ENCODE measurements around the gene KIN. TPM values are rescaled to one million over a fixed set of nuclear protein-coding genes. Genes with fewer than 3 reads are reported as not detected.
"Not testable (repeated sequence)": the region's sequence is repeated elsewhere in the genome, so short reads cannot be mapped to it uniquely, and the experiment has no call there.

Gene KIN
- total RNA-seq, 2 donors from 2014 or later = 10.5 to 11.0 TPM

DNA sequence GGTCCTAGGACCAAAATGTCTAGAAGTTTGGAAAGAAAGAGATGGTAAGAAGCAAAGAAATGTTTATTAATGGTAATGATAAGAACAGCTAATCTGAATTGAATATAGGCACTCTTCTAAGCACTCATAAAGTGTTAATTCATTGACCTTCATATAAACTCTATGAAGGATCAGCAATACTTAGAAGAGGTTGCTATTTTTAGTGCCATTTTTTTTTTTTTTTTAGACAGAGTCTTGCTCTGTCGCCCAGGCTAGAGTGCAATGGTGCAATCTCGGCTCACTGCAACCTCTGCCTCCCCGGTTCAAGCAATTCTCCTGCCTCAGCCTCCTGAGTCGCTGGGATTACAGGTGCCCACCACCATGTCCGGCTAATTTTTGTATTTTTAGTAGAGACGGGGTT, 5.6 kb downstream of the KIN start:
- Mint-ChIP-seq H3K4me1 (peaks cover 10% of the 10 kb centered on the region), H3K36me3 (ENCODE audit: low read depth) (peaks cover 49% of the 10 kb centered on the region)
- not testable (repeated sequence) for H3K4me3 Mint-ChIP-seq; H3K27me3 Mint-ChIP-seq; ATAC-seq (replicated peaks); H3K27ac Mint-ChIP-seq; H3K9me3 Mint-ChIP-seq

DNA sequence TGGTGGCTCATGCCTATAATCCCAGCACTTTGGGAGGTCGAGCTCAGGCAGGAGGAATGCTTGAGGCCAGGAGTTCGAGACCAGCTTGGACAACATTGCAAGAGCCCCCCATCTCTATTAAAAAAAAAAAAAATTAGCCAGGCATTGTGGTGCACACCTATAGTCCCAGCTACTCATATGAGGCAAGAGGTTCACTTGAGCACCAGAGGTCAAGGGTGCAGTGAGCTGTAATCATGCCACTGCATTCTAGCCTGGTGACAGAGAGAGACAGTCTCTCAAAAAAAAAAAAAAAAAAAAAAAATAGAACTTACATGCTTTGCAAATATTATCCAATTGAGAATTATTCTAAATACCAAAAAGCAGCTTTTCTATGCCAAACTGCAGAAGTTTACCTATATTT, 11.0 kb downstream of the KIN start:
- Mint-ChIP-seq H3K27me3 (no peaks in the 10 kb centered on the region), H3K27ac (no peak overlapping the region), H3K4me3 (no peak overlapping the region), H3K4me1 (peaks cover 6% of the 10 kb centered on the region), H3K9me3 (no peaks in the 10 kb centered on the region), H3K36me3 (ENCODE audit: low read depth) (peaks cover 94% of the 10 kb centered on the region)
- no peak for ATAC-seq (replicated peaks)

DNA sequence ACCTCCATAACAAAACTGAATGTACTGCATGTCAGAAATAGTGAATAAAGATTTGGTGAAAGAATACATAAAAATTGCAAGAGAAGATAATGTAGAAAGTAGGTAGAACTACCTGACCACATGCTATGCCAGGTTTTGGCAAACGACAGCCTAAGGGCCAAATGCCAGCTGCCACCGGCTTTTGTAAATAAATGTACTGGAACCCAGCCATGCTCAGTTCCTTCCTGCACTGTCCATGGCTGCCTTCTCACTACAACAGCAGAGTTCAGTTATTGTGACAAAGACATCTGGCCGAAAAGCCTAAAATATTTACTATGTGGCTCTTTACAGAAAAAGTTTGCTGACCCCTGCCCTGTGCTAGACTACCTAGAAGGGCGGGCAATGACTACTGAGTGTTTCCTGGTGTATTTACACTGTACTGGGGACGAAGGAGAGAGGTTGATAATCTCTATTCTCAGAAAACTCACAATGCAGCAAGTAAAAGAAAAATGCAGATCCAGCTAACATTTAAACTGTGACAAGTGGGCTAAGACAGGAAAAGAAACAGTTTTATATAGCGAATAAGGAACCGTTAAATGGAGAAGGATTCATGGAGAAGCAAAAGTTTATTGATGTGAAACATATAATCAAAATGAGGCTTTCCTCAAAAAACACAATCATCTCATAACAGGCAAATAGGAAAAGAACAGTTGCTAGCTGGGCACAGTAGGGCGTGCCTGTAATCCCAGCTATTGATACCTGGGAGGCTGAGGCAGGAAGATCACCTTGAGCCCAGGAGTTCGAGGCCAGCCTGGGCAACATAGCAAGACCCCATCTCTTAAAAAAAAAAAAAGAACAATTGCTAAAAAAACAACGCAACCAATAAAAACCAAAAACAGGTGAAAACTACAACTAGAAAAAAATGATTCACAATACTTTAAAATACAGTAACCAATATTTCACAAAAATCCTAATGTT, 13.7 kb downstream of the KIN start:
- ATAC-seq (replicated peaks) = no peak
- Mint-ChIP-seq H3K27me3 (no peaks in the 10 kb centered on the region), H3K36me3 (ENCODE audit: low read depth) (peaks cover 97% of the 10 kb centered on the region), H3K9me3 (no peaks in the 10 kb centered on the region), H3K4me1 (no peaks in the 10 kb centered on the region), H3K27ac (no peak overlapping the region), H3K4me3 (no peak overlapping the region)

DNA sequence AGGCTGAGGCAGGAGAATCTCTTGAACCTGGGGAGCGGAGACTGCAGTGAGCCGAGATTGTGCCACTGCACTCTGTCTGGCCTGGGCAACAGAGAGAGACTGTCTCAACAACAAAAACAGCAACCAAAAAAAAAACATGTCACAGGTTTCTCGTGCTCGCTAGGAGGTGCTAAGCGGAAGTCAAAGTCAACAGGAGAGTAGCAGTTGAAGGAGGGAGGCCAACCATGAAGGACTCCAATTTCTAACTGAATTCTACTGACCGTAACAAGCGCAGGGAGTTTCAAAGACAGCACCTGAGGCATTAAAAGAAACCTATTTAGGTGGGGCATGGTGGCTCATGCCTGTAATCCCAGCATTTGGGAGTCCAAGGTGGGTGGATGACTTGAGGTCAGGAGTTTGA, 19.4 kb downstream of the KIN start:
- no peak overlapping the region for H3K27ac Mint-ChIP-seq

DNA sequence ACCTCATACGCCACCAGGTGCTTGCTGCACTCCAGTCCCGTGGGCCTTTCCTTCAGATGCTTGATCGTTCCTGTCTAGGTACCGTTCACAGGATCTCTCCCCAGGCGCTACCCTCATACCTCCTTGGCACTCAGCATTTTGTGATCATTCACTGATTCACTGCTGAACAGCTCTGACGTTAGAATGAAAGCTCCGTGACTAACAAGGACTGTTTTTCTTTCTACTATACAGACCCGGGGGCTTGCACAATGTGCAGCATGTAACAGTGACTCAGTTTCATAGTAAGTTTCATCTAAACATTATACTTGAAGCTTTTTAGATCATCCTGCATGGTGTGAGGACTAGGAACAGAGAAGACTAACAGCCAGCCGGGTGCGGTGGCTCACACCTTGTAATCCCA, 20.6 kb downstream of the KIN start:
- Mint-ChIP-seq H3K36me3 (ENCODE audit: low read depth) (peaks cover 99% of the 10 kb centered on the region), H3K4me3 (no peak overlapping the region), H3K9me3 (no peaks in the 10 kb centered on the region), H3K4me1 (no peaks in the 10 kb centered on the region), H3K27me3 (no peaks in the 10 kb centered on the region), H3K27ac (no peak overlapping the region)
- no peak for ATAC-seq (replicated peaks)

More for the DNA sequence above, 19.4 kb downstream of the KIN start:
- Mint-ChIP-seq H3K4me3 (no peak overlapping the region), H3K4me1 (no peaks in the 10 kb centered on the region), H3K36me3 (ENCODE audit: low read depth) (peaks cover 99% of the 10 kb centered on the region), H3K9me3 (no peaks in the 10 kb centered on the region), H3K27me3 (no peaks in the 10 kb centered on the region)
- ATAC-seq (replicated peaks) = no peak

DNA sequence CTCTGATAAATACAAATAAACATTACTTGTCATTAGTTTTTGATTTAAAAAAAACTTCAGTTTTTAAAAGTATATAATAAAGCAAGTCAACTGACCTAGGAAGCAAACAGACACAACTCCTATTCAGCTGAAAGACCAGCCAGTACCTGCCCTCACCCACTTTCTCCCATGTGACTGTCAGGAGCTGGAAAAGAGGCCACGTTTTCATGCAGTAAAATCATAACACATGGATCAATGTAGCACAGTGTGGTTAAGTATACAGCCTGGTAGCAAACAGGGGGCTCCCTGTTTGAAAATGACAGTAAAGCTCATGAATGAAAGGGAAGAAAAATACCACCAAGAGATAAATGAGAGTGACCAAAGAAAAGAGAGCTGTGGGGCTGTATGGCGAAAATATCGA, 21.6 kb downstream of the KIN start:
- H3K9me3 Mint-ChIP-seq = no peaks in the 10 kb centered on the region
- H3K36me3 Mint-ChIP-seq (ENCODE audit: low read depth) = peaks cover 100% of the 10 kb centered on the region
- no peak for ATAC-seq (replicated peaks)
- H3K27me3 Mint-ChIP-seq = no peaks in the 10 kb centered on the region
- no peak overlapping the region for H3K27ac Mint-ChIP-seq
- no peaks in the 10 kb centered on the region for H3K4me1 Mint-ChIP-seq
- H3K4me3 Mint-ChIP-seq = no peak overlapping the region

DNA sequence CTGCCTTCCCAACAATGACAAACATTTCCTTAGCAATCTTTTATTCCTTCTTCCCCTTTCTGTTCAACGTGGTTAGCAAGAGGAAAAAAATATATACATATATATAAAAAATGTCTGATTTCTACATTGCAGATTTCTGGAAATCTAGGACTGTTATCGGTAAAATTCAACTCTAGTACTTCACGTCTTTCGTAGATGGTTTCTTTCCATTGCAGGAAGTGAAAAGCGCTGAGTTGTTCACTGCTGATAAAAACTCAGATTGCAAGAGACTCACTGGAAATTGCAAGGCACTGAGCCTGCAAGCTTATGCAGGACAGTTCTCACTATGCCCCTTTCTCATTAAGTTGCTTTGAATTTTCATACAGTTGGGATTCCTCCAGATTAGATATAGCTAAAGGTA, 23.9 kb downstream of the KIN start:
- Mint-ChIP-seq H3K27ac (no peak overlapping the region), H3K36me3 (ENCODE audit: low read depth) (peaks cover 100% of the 10 kb centered on the region), H3K4me3 (no peak overlapping the region), H3K4me1 (no peaks in the 10 kb centered on the region), H3K27me3 (no peaks in the 10 kb centered on the region), H3K9me3 (no peaks in the 10 kb centered on the region)
- no peak for ATAC-seq (replicated peaks)

DNA sequence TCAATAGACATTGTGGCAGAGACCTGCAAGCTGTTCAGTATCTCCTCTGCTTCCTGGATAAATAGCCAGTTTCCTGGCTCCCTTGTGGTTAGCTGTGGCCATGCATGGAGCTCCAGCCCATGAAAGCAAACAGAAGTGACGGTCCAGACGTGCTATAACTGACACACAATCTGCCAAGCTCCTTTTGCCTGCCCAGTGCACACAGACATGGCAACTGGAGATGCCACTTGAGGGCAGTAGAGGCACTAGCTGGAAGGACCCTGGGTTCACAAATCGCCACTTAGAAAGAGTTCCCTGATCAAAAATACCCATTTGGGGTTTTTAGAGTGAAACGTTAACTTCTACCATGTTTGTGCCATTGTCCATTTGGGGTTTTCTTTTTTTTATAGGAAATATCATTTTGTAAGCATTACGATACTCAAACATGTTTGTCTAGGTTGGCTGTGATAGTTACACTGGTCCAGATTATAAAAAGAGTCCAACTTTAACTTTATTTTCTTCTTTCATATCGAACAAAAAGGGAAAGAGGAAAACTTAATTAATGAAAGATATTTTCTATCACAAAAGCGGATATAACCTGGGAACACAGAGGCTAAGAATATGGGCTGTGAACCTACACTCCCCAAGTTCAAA, 31.3 kb downstream of the KIN start:
- peak; percentile 29 for ATAC-seq (replicated peaks)
- no peaks in the 10 kb centered on the region for H3K9me3 Mint-ChIP-seq
- no peaks in the 10 kb centered on the region for H3K4me1 Mint-ChIP-seq
- no peak overlapping the region for H3K27ac Mint-ChIP-seq
- no peaks in the 10 kb centered on the region for H3K27me3 Mint-ChIP-seq
- no peak overlapping the region for H3K4me3 Mint-ChIP-seq
- peaks cover 99% of the 10 kb centered on the region for H3K36me3 Mint-ChIP-seq (ENCODE audit: low read depth)

DNA sequence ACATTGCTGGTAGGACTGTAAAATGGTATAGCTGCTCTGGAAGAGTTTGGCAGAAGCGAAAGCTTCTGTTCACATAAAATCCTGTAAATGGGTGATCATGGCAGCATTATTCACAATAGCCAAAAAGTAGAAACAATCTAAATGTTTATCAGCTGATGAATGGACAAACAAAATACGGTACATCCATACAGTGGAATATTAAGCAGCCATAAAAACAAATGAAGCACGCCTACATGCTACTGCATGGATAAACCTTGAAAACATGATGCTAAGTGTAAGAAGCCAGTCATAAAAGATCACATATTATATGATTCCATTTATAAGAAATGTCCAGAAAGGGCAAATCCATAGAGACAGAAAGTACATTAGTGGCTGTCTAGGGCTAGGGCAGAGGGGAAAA, 32.7 kb downstream of the KIN start:
- Mint-ChIP-seq H3K4me1 (no peaks in the 10 kb centered on the region), H3K9me3 (no peaks in the 10 kb centered on the region), H3K27me3 (no peaks in the 10 kb centered on the region), H3K27ac (no peak overlapping the region), H3K36me3 (ENCODE audit: low read depth) (peaks cover 87% of the 10 kb centered on the region), H3K4me3 (no peak overlapping the region)
- no peak for ATAC-seq (replicated peaks)

DNA sequence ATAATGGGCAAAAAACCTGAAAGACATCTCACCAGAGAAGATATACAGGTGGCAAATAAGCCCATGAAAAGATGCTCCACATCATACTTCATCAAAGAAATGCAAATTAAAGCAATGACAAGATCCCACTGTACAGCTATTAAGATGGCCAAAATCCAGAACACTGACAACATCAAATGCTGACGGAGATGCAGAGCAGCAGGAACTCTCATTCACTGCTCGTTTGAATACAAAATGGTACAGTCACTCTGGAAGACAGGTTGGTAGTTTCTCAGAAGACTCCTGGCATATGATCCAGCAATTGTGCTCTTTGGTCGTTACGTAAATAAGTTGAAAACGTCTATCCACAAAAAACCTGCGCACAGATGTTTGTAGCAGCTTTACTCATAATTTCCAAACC, 35.5 kb downstream of the KIN start:
- no peaks in the 10 kb centered on the region for H3K9me3 Mint-ChIP-seq
- H3K4me1 Mint-ChIP-seq = no peaks in the 10 kb centered on the region
- no peaks in the 10 kb centered on the region for H3K27me3 Mint-ChIP-seq
- no peak for ATAC-seq (replicated peaks)
- H3K27ac Mint-ChIP-seq = no peak overlapping the region
- H3K4me3 Mint-ChIP-seq = no peak overlapping the region
- peaks cover 62% of the 10 kb centered on the region for H3K36me3 Mint-ChIP-seq (ENCODE audit: low read depth)

DNA sequence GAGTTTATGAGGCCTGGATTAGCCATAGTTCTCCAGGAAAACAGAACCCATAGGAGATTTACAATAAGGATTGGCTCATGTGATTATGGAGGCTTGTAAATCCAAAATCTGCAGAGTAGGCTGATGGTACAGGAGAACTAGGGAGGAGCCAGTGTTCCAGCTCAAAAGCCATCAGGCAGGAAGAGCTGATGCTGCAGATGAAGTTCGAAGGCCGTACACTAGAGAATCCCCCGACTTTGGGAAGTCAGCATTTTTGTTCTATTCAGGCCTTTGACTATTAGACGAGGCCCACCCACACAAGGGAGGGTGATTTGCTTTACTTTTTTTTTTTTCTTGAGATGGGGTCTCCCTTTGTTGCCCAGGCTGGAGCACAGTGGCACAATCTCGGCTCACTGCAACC, 37.6 kb downstream of the KIN start:
- Mint-ChIP-seq H3K36me3 (ENCODE audit: low read depth) (peaks cover 42% of the 10 kb centered on the region), H3K4me1 (no peaks in the 10 kb centered on the region), H3K4me3 (no peak overlapping the region), H3K27ac (no peak overlapping the region), H3K27me3 (no peaks in the 10 kb centered on the region), H3K9me3 (no peaks in the 10 kb centered on the region)
- ATAC-seq (replicated peaks) = no peak

DNA sequence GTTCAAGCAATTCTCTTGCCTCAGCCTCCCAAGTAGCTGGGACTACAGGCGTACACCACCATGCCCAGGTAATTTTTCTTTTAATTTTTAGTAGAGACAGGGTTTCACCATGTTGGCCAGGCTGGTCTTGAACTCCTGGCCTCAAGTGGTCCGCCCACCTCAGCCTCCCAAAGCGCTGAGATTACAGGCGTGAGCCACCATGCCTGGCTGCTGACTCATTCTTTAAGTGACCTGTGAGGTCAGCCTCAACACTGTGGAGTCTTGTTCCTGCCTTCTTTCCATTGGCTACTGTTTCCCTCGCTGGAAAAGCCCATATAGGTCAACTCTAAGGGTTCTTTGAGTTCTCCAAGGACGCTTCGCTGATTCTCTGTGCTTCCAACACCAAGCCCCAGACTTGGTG, 39.2 kb downstream of the KIN start:
- H3K36me3 Mint-ChIP-seq (ENCODE audit: low read depth) = peaks cover 26% of the 10 kb centered on the region
- not testable (repeated sequence) for ATAC-seq (replicated peaks); H3K4me1 Mint-ChIP-seq; H3K27ac Mint-ChIP-seq; H3K27me3 Mint-ChIP-seq; H3K9me3 Mint-ChIP-seq; H3K4me3 Mint-ChIP-seq

DNA sequence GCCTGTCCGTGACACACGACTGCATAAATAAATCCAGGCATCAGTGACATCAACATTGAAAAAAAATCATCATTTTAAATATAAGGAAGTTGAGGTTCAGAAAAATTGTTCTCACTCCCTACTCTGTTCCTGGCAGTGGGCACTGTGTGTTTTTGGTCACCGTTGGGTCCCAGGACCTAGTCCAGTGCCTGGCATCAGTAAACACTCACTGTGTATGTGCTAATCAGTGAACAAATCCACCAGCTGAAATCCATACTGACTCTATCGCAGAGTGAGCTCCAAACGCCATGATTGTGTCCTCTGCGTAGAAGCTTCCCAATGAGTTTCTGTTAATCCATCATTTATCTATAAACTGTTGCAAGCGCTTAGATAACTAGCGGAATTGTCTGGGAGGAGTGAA, 43.5 kb downstream of the KIN start:
- no peak overlapping the region for H3K27ac Mint-ChIP-seq
- no peaks in the 10 kb centered on the region for H3K36me3 Mint-ChIP-seq (ENCODE audit: low read depth)
- peaks cover 3% of the 10 kb centered on the region for H3K27me3 Mint-ChIP-seq
- no peak for ATAC-seq (replicated peaks)
- no peak overlapping the region for H3K4me3 Mint-ChIP-seq
- H3K9me3 Mint-ChIP-seq = no peaks in the 10 kb centered on the region
- no peaks in the 10 kb centered on the region for H3K4me1 Mint-ChIP-seq

DNA sequence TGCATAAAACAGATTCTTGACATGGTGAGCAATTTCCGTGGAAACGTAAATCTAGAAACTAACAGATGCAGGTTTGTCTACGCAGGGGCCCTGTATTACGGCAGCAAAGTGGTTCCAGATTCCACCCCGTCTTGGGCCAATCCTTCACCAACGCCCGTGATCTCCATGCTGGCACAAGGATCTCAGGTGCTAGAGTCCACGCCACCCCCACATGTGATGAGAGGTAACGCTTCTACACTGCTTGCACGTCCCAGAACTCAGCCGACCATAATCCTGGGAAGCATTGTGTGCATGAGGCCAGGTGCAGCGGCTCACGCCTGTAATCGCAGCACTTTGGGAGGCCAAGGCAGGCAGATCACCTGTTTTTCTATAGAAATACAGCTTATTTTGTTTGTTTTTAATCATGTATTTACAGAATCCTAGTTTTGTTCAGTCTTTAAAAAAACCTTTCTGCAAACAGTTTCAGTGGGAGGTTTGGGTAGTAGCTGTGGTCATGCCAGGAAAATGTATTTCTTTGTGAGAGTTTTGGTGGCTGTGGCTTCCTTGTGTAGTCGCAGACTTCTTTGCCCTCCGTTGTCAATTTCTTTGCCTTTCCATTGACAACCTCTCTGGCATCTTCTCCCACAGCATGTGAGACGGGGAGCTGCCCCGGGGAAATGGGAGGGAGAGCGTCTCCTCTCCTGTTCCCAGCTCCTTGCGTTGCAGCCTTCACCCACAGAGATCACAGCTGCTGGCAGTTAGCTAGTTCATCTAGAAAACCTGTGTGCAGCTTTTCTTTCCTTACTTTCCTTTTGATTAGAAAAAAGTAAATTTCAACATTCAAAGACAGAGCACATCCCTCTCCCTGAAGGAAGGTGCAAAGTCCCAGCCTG, 49.0 kb downstream of the KIN start:
- Mint-ChIP-seq H3K27ac (no peak overlapping the region), H3K4me3 (no peak overlapping the region), H3K36me3 (ENCODE audit: low read depth) (no peaks in the 10 kb centered on the region), H3K27me3 (peaks cover 6% of the 10 kb centered on the region), H3K9me3 (no peaks in the 10 kb centered on the region), H3K4me1 (no peaks in the 10 kb centered on the region)
- no peak for ATAC-seq (replicated peaks)

Measured in activated T-helper 17 cell treated with anti-CD3 and anti-CD28 coated beads, Interleukin-2, amount 50 U/mL, for 72 hours (primary cell).